Endothelial cell of umbilical vein (primary cell): Measurements from ENCODE around the gene SCARF2. TPM values are rescaled to one million over a fixed set of nuclear protein-coding genes. Genes with fewer than 3 reads are reported as not detected.

Source experiments
- BruUV-seq: library from RNA; stranded (reverse); fragments of 400-500 nt; replicated peaks from 2 replicates; lab custom pipeline; 2021; lab: Mats Ljungman, UMichigan
- CTCF ChIA-PET: fragments of 300-600, 350-600 bp; sonication (Branson Sonifier 250); formaldehyde crosslinking; loops from one replicate; lab custom pipeline; 2021; ENCODE audit warnings: antibody characterized with exemption, inconsistent platforms; lab: Charles Lee
- POLR2A ChIA-PET: fragments of 300-600, 350-600 bp; sonication (Branson Sonifier 250); formaldehyde crosslinking; loops from one replicate; lab custom pipeline; 2021; ENCODE audit warnings: antibody characterized with exemption, inconsistent platforms; lab: Charles Lee
- DNase-seq: peaks from one replicate; pipeline ENCODE4 v3.0.0-alpha.2; 2011; ENCODE audit warnings: low read depth, low spot score
- FAIRE-seq: peaks from 2 replicates; lab custom pipeline; 2011; peaks lifted over from hg19 to GRCh38; lab: Jason Lieb, UNC
- H2AFZ ChIP-seq: 2 replicates; pipeline ENCODE4 v1.6.0; 2012; ENCODE audit warnings: low read depth, low read length, control low read depth, inconsistent platforms
- H3K27ac ChIP-seq: 2 replicates; pipeline ENCODE4 v1.5.1; 2011; ENCODE audit warnings: low read depth, mild to moderate bottlenecking, control low read depth, low read length, moderate library complexity; ENCODE audit not compliant: insufficient read depth
- H3K27me3 ChIP-seq, 2 experiments: 2 replicates each; pipeline versions ENCODE4 v1.6.0 to v1.6.1; 2011; ENCODE audit warnings: low read length in 2 of 2, mixed read lengths in 1 of 2; ENCODE audit not compliant: control insufficient read depth in 2 of 2, insufficient read depth in 2 of 2
- H3K36me3 ChIP-seq, 2 experiments: 2 replicates in 1 of 2; 3 replicates in 1 of 2; pipeline ENCODE4 v1.5.1; 2011; ENCODE audit warnings: low read length in 2 of 2, mild to moderate bottlenecking in 1 of 2, moderate library complexity in 1 of 2; ENCODE audit not compliant: control insufficient read depth in 2 of 2, insufficient read depth in 2 of 2; ENCODE audit errors: extremely low read depth in 1 of 2
- H3K4me1 ChIP-seq: 3 replicates; pipeline ENCODE4 v1.5.1; 2011; ENCODE audit warnings: mild to moderate bottlenecking, low read length; ENCODE audit not compliant: control insufficient read depth, insufficient read depth; ENCODE audit errors: extremely low read depth
- H3K4me2 ChIP-seq: 2 replicates; pipeline ENCODE4 v1.6.1; 2011; ENCODE audit warnings: low read length, control low read depth, mixed read lengths; ENCODE audit not compliant: insufficient read depth
- H3K4me3 ChIP-seq, 3 experiments: fragments of 200-600 bp in 1 of 3; sonication (generic), shearing (Covaris generic) in 1 of 3; replicated peaks in 1 of 3; 2 replicates each; pipeline ENCODE4 v1.5.1; 2011 to 2016; ENCODE audit warnings: control low read depth in 3 of 3, low read length in 3 of 3, mild to moderate bottlenecking in 2 of 3, inconsistent platforms in 1 of 3, low read depth in 1 of 3, moderate library complexity in 1 of 3; ENCODE audit not compliant: insufficient read depth in 1 of 3
- H3K79me2 ChIP-seq: 2 replicates; pipeline ENCODE4 v1.6.0; 2012; ENCODE audit warnings: low read length, inconsistent platforms; ENCODE audit not compliant: control insufficient read depth, insufficient read depth
- H3K9ac ChIP-seq: replicated peaks from 2 replicates; pipeline ENCODE3; 2011; ENCODE audit warnings: low read length, control low read depth; ENCODE audit not compliant: insufficient read depth; ENCODE audit errors: extremely low read depth
- H3K9me1 ChIP-seq: replicated peaks from 3 replicates; pipeline ENCODE4 v1.6.0; 2011; ENCODE audit warnings: mild to moderate bottlenecking, low read length; ENCODE audit not compliant: control insufficient read depth, insufficient read depth; ENCODE audit errors: extremely low read depth
- H3K9me3 ChIP-seq: replicated peaks from 2 replicates; pipeline ENCODE4 v1.5.1; 2012; ENCODE audit warnings: low read length, inconsistent platforms; ENCODE audit not compliant: control insufficient read depth, insufficient read depth
- H4K20me1 ChIP-seq: replicated peaks from 2 replicates; pipeline ENCODE3; 2011; ENCODE audit warnings: mild to moderate bottlenecking, low read length; ENCODE audit not compliant: control insufficient read depth, insufficient read depth; ENCODE audit errors: extremely low read depth
- EZH2 ChIP-seq: IDR thresholded peaks from 2 replicates; pipeline ENCODE4 v1.6.1; 2012; ENCODE audit warnings: borderline replicate concordance, low read depth, mild to moderate bottlenecking, moderate library complexity, low read length, inconsistent platforms; ENCODE audit not compliant: severe bottlenecking
- FOS ChIP-seq: IDR thresholded peaks from 2 replicates; pipeline ENCODE4 v1.6.1; 2011; ENCODE audit warnings: mild to moderate bottlenecking, low read length, moderate library complexity, borderline replicate concordance; ENCODE audit not compliant: insufficient read depth
- GATA2 ChIP-seq: IDR thresholded peaks from 2 replicates; pipeline ENCODE4 v1.7.0; 2011; ENCODE audit warnings: low read depth, mild to moderate bottlenecking, moderate library complexity, mixed read lengths, low read length; ENCODE audit not compliant: insufficient read length, insufficient read depth
- JUN ChIP-seq: IDR thresholded peaks from 2 replicates; pipeline ENCODE4 v1.6.1; 2011; ENCODE audit warnings: borderline replicate concordance, low read depth; ENCODE audit not compliant: insufficient read length, insufficient read depth
- MAX ChIP-seq: IDR thresholded peaks from 2 replicates; pipeline ENCODE4 v1.6.1; 2011; ENCODE audit not compliant: insufficient read depth, insufficient read length
- POLR2A ChIP-seq: IDR thresholded peaks from 2 replicates; pipeline ENCODE4 v1.6.1; 2012; ENCODE audit warnings: low read depth, mild to moderate bottlenecking, control low read depth, low read length
- POLR2AphosphoS5 ChIP-seq: IDR thresholded peaks from 2 replicates; pipeline ENCODE4 v1.6.1; 2012; ENCODE audit warnings: low read depth, mild to moderate bottlenecking, control low read depth, low read length, moderate library complexity; ENCODE audit not compliant: insufficient read depth
- dilution Hi-C: fragments of 300-500 bp; cut with MboI; formaldehyde crosslinking; loops from one replicate; pipeline ENCODE4 v1.15.0; 2019; ENCODE audit warnings: low sequenced_read_pairs; ENCODE audit not compliant: extremely low pct_ligation_motif_present
- intact Hi-C: fragments of 100-400 bp; cut with micrococcal nuclease; formaldehyde crosslinking; loops from one replicate; pipeline ENCODE4 v1.10.0; 2022
- polyA plus RNA-seq, 4 experiments: library from polyadenylated mRNA; depleted of rRNA in 3 of 4; stranded (reverse) in 3 of 4; unstranded in 1 of 4; fragments of >200 nt; gene quantifications; 2 replicates each; pipeline versions ENCODE4 v1.2.1 to v1.2.3, GENCODE V29; 2011 to 2012; ENCODE audit warnings: missing spikeins in 1 of 4
- total RNA-seq: library from RNA; stranded (reverse); gene quantifications from 2 replicates; pipeline ENCODE4 v1.2.3, GENCODE V29; 2021

Gene SCARF2
- total and polyA plus RNA-seq, 2 donors (not counting 3 experiments of a cell fraction or from before 2014, with no cell fraction given), result 15.7 to 20.1 TPM

GRCh38 chr22:20428496-20429253 is 8.9 kb downstream of the SCARF2 start:
- no peak for DNase-seq
- Histone ChIP-seq H3K4me2 (no peak overlapping the region), H3K27ac (no peak overlapping the region), H3K79me2 (no peaks in the 10 kb centered on the region), H3K36me3 (peaks cover 4 to 18% of the 10 kb centered on the region in 2 experiments), H3K4me3 (no peak overlapping the region), H3K4me1 (peaks cover 4% of the 10 kb centered on the region), H2AFZ (no peak overlapping the region), H3K27me3 (no peaks in the 10 kb centered on the region), H3K9ac (no peak overlapping the region), H3K9me1 (no peaks in the 10 kb centered on the region), H4K20me1 (peaks cover 2% of the 10 kb centered on the region), H3K9me3 (no peaks in the 10 kb centered on the region)
- no peak for FAIRE-seq
- CTCF ChIA-PET, result interaction anchor here (0.7 to 2.6 kb wide), 4 partner anchors 10 to 28 kb away, joined by 3 to 23 read pairs (median 3); no protein-coding TSS in a partner anchor
- intact Hi-C loops (no loop called here), dilution Hi-C loops (no loop called here)
- no TSS peak for BruUV-seq
- POLR2A ChIA-PET, result no interaction called here
- TF ChIP-seq POLR2A (no peak), GATA2 (no peak), JUN (no peak), POLR2AphosphoS5 (no peak), EZH2 (no peak), FOS (no peak), MAX (no peak)
